GM11168 (cell line): ENCODE results near the gene AVP.

ENCODE experiments used
- in situ Hi-C: fragments of 300-500 bp; cut with MboI; formaldehyde crosslinking; loops from one replicate; pipeline ENCODE4 v1.12.0; 2022; ENCODE audit warnings: low sequenced_read_pairs; ENCODE audit not compliant: unreplicated experiment

Gene AVP

GRCh38 chr20:3111507-3111906 lies 27.0 kb upstream of the AVP start:
- in situ Hi-C loops = no loop called here

GRCh38 chr20:3109350-3110302 lies 25.1 kb upstream of the AVP start:
- in situ Hi-C loops = loop anchor here (5.0 kb wide), 1 partner anchor 52 kb away; no protein-coding TSS in a partner anchor

- in situ Hi-C loops = loop anchor here (5.0 kb wide), 1 partner anchor 50 kb away; no protein-coding TSS in a partner anchor
Observed at GRCh38 chr20:3107464-3108025, 23.0 kb upstream of the AVP start.

- in situ Hi-C loops = loop anchor here (5.0 kb wide), 1 partner anchor 50 kb away; no protein-coding TSS in a partner anchor
Observed at GRCh38 chr20:3106658-3107463, 22.3 kb upstream of the AVP start.

GRCh38 chr20:3106185-3106584 lies 21.7 kb upstream of the AVP start:
- in situ Hi-C loops = loop anchor here (5.0 kb wide), 1 partner anchor 49 kb away; no protein-coding TSS in a partner anchor

GRCh38 chr20:3105256-3106137 lies 21.0 kb upstream of the AVP start:
- in situ Hi-C loops = loop anchor here (5.0 kb wide), 1 partner anchor 48 kb away; no protein-coding TSS in a partner anchor

- in situ Hi-C loops = no loop called here
Observed at GRCh38 chr20:3103369-3104032, 19.0 kb upstream of the AVP start.

GRCh38 chr20:3102575-3103368 lies 18.2 kb upstream of the AVP start:
- in situ Hi-C loops = no loop called here

GRCh38 chr20:3101737-3102574 lies 17.4 kb upstream of the AVP start:
- in situ Hi-C loops = no loop called here

GRCh38 chr20:3101251-3101650 lies 16.7 kb upstream of the AVP start:
- in situ Hi-C loops = no loop called here

- in situ Hi-C loops = no loop called here
Observed at GRCh38 chr20:3100480-3100879, 16.0 kb upstream of the AVP start.

GRCh38 chr20:3094848-3095629 lies 10.5 kb upstream of the AVP start:
- in situ Hi-C loops = no loop called here

GRCh38 chr20:3093861-3094361 lies 9.4 kb upstream of the AVP start:
- in situ Hi-C loops = no loop called here

GRCh38 chr20:3092611-3093379 lies 8.3 kb upstream of the AVP start:
- in situ Hi-C loops = no loop called here

- in situ Hi-C loops = no loop called here
Observed at GRCh38 chr20:3090565-3090964, 6.0 kb upstream of the AVP start.

- in situ Hi-C loops = no loop called here
Observed at GRCh38 chr20:3088031-3088430, 3.5 kb upstream of the AVP start.
